HG02763 (cell line): ENCODE measurements around the gene ERCC6L.

Source experiments
- ATAC-seq: cut with Tn5 transposase; IDR thresholded peaks from one replicate; pipeline ENCODE4 v1.9.1; 2021; ENCODE audit warnings: mild to moderate bottlenecking, moderate library complexity; ENCODE audit not compliant: unreplicated experiment

The ERCC6L gene

DNA sequence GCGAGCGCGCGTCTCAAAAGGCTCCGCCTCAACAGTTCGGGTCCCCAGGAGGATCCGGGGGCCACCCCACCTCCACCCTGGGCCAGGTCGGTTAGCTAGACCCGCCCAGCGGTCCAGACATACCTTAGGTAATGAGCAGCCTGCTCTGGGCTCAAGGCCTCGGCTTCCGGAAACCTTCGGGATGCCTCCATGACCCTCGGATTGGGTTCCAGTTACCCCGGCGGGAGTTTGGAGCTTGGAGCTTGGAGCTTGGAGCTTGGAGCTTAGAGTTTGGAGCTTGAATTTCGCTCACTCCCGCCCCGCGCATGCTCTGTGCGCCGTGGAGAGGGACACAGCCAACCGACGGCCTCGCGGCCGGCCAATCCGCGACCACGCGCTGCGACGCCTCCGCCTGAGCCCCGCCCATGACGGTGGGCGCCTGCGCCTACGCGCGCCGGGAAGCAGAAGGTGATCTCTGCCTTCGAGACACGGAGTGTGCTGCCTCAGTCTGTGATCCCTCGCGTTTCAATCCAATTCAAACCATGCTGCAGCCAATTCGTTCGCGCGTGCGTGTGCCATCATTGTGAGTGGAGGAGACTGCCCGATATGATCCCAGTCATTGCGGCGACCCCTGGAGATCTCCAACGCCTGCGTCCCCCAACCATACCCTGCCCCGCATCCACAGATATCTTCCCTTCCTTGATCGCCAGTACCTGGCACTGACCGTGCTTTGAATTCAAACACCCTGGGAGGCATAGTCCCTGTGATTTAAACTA, at the start of gene ERCC6L:
TSS of gene ERCC6L (minus strand) at position 307 of the 755 bp plus-strand sequence. CDS start at position 191, 116 bp downstream.
- ATAC-seq: peak; percentile 93

GRCh38 chrX:72282302-72282701, 43.5 kb upstream of the ERCC6L start:
- ATAC-seq: no peak

GRCh38 chrX:72280321-72280845, 41.6 kb upstream of the ERCC6L start:
- no peak for ATAC-seq

GRCh38 chrX:72276478-72276953, 37.7 kb upstream of the ERCC6L start:
- peak; percentile 20 for ATAC-seq

GRCh38 chrX:72274526-72274925, 35.7 kb upstream of the ERCC6L start:
- no peak for ATAC-seq

DNA sequence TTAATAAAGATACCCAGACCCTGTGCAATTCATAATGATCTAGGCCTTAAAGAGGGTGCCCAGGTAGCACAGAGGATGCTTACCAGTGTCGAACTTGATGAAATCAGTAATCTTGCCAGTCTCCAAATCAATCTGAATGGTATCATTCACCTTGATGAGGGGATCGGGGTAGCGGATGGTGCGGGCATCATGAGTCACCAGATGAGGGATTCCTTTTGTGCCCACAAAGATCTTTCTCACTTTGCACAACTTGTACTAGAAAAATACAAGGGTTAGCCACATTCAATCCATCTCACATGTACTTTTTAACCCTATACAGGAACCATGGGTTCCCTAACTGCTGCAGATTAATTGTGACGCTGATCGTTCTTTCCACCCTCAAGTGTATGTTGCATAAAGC, 34.9 kb upstream of the ERCC6L start:
- ATAC-seq: no peak

- no peak for ATAC-seq
Measured at GRCh38 chrX:72272868-72273267, 34.0 kb upstream of the ERCC6L start.

- no peak for ATAC-seq
Measured at GRCh38 chrX:72271812-72272211, 33.0 kb upstream of the ERCC6L start.

DNA sequence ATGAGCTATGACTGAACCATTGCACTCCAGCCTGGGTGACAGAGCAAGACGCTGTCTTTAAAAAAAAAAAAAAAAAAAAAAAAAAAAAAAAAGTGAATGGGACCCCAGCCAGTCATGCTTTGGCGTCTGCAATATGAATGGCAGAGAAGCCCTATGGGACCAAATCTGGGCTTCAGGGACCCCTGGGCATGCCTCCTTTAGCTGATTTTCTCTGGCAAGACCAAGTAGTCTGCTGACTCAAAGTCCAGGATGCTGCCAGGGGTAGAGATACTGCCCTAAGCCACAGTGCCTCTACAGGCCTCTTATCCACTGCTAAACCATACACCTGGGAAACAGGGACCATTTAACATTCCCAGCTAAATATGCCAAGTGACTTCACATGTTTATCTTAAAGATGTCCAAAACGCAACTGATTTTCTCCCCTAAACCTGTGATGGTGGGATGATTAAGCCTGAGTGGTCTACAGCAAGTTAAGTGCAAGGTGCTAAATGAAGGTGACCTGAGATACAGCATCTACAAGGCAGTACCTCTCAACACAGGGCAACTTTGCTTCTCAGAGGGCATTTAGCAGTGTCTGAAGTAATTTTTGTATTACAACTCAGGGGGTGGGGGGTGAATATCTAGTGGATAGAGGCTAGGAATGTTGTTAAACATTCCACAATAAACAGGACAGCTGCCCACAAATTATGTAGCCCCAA, 32.4 kb upstream of the ERCC6L start:
- ATAC-seq: no peak

- ATAC-seq: no peak
Measured at GRCh38 chrX:72270316-72270866, 31.6 kb upstream of the ERCC6L start.

GRCh38 chrX:72269671-72270251, 30.9 kb upstream of the ERCC6L start:
- ATAC-seq: no peak

DNA sequence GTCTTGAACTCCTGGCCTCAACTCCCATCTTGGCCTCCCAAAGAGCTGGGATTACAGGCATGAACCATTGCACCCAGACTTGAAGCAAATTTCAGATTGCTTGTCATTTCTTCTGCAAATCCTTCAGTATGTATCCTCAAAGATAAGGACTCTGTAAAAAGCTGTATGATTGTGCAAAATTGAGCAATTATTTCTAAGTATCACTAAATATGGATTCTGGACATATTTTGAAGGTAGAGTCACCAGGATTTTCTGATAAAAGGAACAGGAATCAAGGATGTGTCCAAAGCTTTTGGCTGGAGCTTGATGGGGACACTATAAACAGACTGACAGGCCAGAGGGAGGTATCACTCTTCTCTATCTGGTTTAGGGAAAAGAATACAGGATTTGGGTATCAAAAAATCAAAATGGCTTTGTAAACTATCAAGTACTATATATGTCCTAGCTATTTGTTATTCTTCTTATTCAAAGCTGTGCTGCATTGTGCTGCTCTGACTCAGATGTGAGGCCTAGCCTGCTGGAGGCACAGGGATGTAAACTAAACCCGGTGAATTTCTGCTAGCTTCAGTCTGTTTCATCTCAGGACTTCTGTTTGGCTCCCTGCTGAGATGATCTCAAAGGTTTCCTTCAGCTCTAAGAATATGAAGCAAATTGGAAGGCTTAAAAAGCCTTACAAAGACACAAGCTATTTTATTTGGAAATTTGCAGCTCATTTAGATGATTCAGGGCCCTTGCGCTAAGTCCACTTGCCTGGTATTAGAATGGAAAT, 30.0 kb upstream of the ERCC6L start:
- no peak for ATAC-seq

GRCh38 chrX:72265263-72265662, 26.4 kb upstream of the ERCC6L start:
- no peak for ATAC-seq

- ATAC-seq: no peak
Measured at GRCh38 chrX:72262077-72262476, 23.2 kb upstream of the ERCC6L start.

- ATAC-seq: no peak
Measured at GRCh38 chrX:72260448-72260847, 21.6 kb upstream of the ERCC6L start.

- ATAC-seq: no peak
Measured at GRCh38 chrX:72258174-72258573, 19.3 kb upstream of the ERCC6L start.

GRCh38 chrX:72255864-72256263, 17.0 kb upstream of the ERCC6L start:
- ATAC-seq: no peak

GRCh38 chrX:72255445-72255844, 16.6 kb upstream of the ERCC6L start:
- no peak for ATAC-seq

DNA sequence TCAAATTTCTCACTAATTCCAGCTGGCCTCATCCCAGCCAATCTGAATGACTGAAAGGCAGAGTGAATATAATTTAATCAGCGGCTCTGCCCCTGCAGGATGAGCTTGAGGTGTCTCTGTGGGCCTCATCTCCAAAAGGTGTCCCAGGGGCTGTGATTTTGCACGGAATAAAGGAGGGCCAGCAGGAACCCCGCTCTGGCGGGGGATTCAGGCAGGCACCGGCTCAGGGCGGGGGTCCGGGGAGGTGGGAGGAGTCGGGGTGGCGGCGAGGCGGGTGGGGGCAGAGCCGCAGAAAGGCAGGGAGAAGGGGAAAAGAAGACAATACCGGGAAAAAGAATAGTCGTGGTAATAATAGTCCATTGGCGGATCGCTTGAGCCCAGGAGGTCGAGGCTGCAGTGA, 16.0 kb upstream of the ERCC6L start:
- ATAC-seq: no peak

DNA sequence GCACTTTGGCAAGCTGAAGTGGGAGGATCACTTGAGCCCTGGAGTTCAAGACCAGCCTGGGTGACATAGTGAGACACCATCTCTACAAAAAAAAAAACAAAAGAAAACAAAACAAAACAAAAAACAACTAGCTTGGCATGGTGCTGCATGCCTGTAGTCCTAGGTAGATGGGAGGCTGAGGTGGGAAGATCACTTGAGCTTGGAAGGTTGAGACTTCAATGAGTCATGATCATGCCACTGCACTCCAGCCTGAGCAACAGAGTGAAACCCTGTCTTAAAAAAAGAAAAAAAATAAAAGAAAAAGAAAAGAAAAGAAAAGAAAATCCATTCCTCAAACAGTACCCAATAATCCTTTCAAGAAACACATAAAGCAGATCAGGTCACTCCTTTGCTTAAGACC, 14.9 kb upstream of the ERCC6L start:
- ATAC-seq: no peak
